ENCODE data around the gene TMEM44. TPM values are rescaled to one million over a fixed set of nuclear protein-coding genes. Genes with fewer than 3 reads are reported as not detected.

TMEM44 gene
- total and polyA plus RNA-seq, 2 of the 4 experiments (the other 2 are of a cell fraction) = 9.7 to 24.2 TPM

- Histone ChIP-seq H3K27me3 (ENCODE audit: control insufficient read depth, insufficient read depth, low read length) (no peaks in the 10 kb centered on the region), H2BK5ac (ENCODE audit: low read depth, low read length, poor library complexity, severe bottlenecking) (no peak overlapping the region), H3K18ac (ENCODE audit: low read depth, low read length) (no peak overlapping the region), H3K4me3 (ENCODE audit: insufficient read depth, low read depth, low read length) (no peak overlapping the region), H2AK5ac (ENCODE audit: low read depth, low read length) (no peak overlapping the region), H3K9ac (ENCODE audit: low read depth, low read length) (no peak overlapping the region), H4K91ac (ENCODE audit: insufficient read depth, low read depth, low read length) (no peak overlapping the region), H3K27ac (ENCODE audit: insufficient read depth, low read length) (no peak overlapping the region), H2AK9ac (replicated peaks; ENCODE audit: low read depth, low read length, poor library complexity) (no peak overlapping the region), H3K4ac (ENCODE audit: low read depth, low read length) (no peak overlapping the region), H3K9me1 (ENCODE audit: insufficient read depth, low read length) (no peaks in the 10 kb centered on the region), H3K9me3 (ENCODE audit: control insufficient read depth, insufficient read depth, low read length) (no peaks in the 10 kb centered on the region), H4K8ac (ENCODE audit: low read depth in 2 of 2, low read length in 2 of 2) (no peak overlapping the region), H2BK15ac (ENCODE audit: low read depth, low read length) (no peak overlapping the region), H4K20me1 (ENCODE audit: insufficient read depth, low read length) (no peaks in the 10 kb centered on the region), H3K4me1 (ENCODE audit: control insufficient read depth, insufficient read depth, low read length) (peaks cover 5% of the 10 kb centered on the region; the same call in 1 of the 2 replicates), H3K79me1 (ENCODE audit: low read depth in 1 of 2, low read length in 2 of 2) (no peaks in the 10 kb centered on the region; a peak in 1 of 4 replicates), H2BK20ac (ENCODE audit: low read depth, low read length) (no peak overlapping the region; the same call in 1 of the 2 replicates), H2AFZ (replicated peaks; ENCODE audit: low read length, poor library complexity) (no peak overlapping the region), H3K14ac (replicated peaks; ENCODE audit: low read depth, low read length) (no peak overlapping the region), H2BK120ac (ENCODE audit: low read depth, low read length) (no peak overlapping the region), H4K5ac (ENCODE audit: low read depth, low read length) (no peak overlapping the region), H3K23ac (ENCODE audit: low read depth, low read length) (no peak overlapping the region), H3K4me2 (ENCODE audit: low read depth, low read length) (no peak overlapping the region), H3K36me3 (ENCODE audit: control insufficient read depth, insufficient read depth, low read length) (peaks cover 9% of the 10 kb centered on the region), H3K56ac (ENCODE audit: extremely low read depth, insufficient read depth, low read length) (no peak overlapping the region)
- ATAC-seq (ENCODE audit: low read depth) (no peak), DNase-seq (no peak)
- POLR2A ChIA-PET (ENCODE audit: unreplicated experiment) = no interaction called here
- intact Hi-C loops (cut with micrococcal nuclease) (no loop called here), in situ Hi-C loops (cut with MboI; ENCODE audit: low sequenced_read_pairs) (loop anchor here (10.0 kb wide), 1 partner anchor 273 kb away; no protein-coding TSS in a partner anchor), dilution Hi-C loops (cut with HindIII; ENCODE audit: low sequenced_read_pairs, unreplicated experiment) (no loop called here)
- CTCF ChIA-PET = no interaction called here
- BruUV-seq (replicated peaks) = no TSS peak
- TF ChIP-seq CHD1 (IDR thresholded peaks at IDR 0.05; ENCODE audit: low read depth, low read length) = no peak
- no peak for TF ChIP-seq MXI1 (IDR thresholded peaks at IDR 0.05; ENCODE audit: borderline replicate concordance, low read depth, low read length)
- no peak for TF ChIP-seq NFE2L2 (IDR thresholded peaks at IDR 0.05; ENCODE audit: low read depth, low read length)
- TF ChIP-seq ELK1 (IDR thresholded peaks at IDR 0.05; ENCODE audit: borderline replicate concordance, low read depth, low read length) = no peak
- no peak for TF ChIP-seq POLR2A (IDR thresholded peaks at IDR 0.05; ENCODE audit: low read depth, low read length)
- no peak for TF ChIP-seq CEBPB (IDR thresholded peaks at IDR 0.05; ENCODE audit: low read depth, low read length)
- no peak for TF ChIP-seq RCOR1 (IDR thresholded peaks at IDR 0.05; ENCODE audit: insufficient replicate concordance, low read length)
- TF ChIP-seq SMC3 (IDR thresholded peaks at IDR 0.05; ENCODE audit: low read depth, low read length) = no peak
- no peak for TF ChIP-seq USF2 (IDR thresholded peaks at IDR 0.05; ENCODE audit: low read depth, low read length)
- no peak for TF ChIP-seq RFX5 (IDR thresholded peaks at IDR 0.05; ENCODE audit: low read depth, low read length)
- TF ChIP-seq MAFK (IDR thresholded peaks at IDR 0.05; ENCODE audit: low read depth, low read length) = no peak
- no peak for TF ChIP-seq CTCF (conservative IDR thresholded peaks at IDR 0.05; ENCODE audit: low read depth, low read length)
- TF ChIP-seq MAZ (IDR thresholded peaks at IDR 0.05; ENCODE audit: borderline replicate concordance, low read depth, low read length) = no peak
- no peak for TF ChIP-seq FOS (IDR thresholded peaks at IDR 0.05; ENCODE audit: low read depth, low read length)
- TF ChIP-seq RAD21 (IDR thresholded peaks at IDR 0.05; ENCODE audit: low read length) = no peak
- no CpG with 5 or more reads among the region's 10 CpGs for WGBS, 2 experiments (ENCODE audit: extremely low coverage in 2 of 2, insufficient read length in 1 of 2)
Observed at GRCh38 chr3:194607592-194608389, 25.4 kb downstream of the TMEM44 start.
